K562 (cell line): ENCODE data around the gene SLC25A10. TPM values are rescaled to one million over a fixed set of nuclear protein-coding genes. Genes with fewer than 3 reads are reported as not detected.

Source experiments
- CBFB ChIP-seq: sonication (generic); formaldehyde crosslinking; IDR thresholded peaks from 2 replicates; pipeline ENCODE4 v1.4.0; 2020; ENCODE audit warnings: mild to moderate bottlenecking, missing genetic modification reagents
- CCAR2 ChIP-seq: fragments of 200-400 bp; formaldehyde crosslinking; IDR thresholded peaks from 2 replicates; pipeline ENCODE4 v1.6.1; 2017; ENCODE audit warnings: mild to moderate bottlenecking, low read depth, low read length
- DLX4 ChIP-seq: fragments of 250-450 bp; sonication (Bioruptor Pico); IDR thresholded peaks from 2 replicates; pipeline ENCODE4 v1.6.1; 2021; ENCODE audit warnings: mild to moderate bottlenecking
- E2F6 ChIP-seq, 2 experiments: IDR thresholded peaks; 2 replicates each; pipeline ENCODE4 v1.6.1; 2011; ENCODE audit warnings: borderline replicate concordance in 1 of 2, control low read depth in 1 of 2, low read depth in 1 of 2, low read length in 1 of 2, mild to moderate bottlenecking in 1 of 2, mixed read lengths in 1 of 2, moderate library complexity in 1 of 2; ENCODE audit not compliant: insufficient read depth in 1 of 2, insufficient read length in 1 of 2, poor library complexity in 1 of 2, severe bottlenecking in 1 of 2; ENCODE audit errors: extremely low read depth in 1 of 2
- EWSR1 ChIP-seq: fragments of 450-650 bp; IDR thresholded peaks from 2 replicates; pipeline ENCODE4 v1.6.1; 2018; ENCODE audit warnings: borderline replicate concordance, mild to moderate bottlenecking, low read depth, moderate library complexity; ENCODE audit not compliant: partially characterized antibody
- GATAD2B ChIP-seq: fragments of 450-650 bp; IDR thresholded peaks from 2 replicates; pipeline ENCODE4 v1.6.1; 2017; ENCODE audit warnings: mild to moderate bottlenecking, borderline replicate concordance
- HDAC8 ChIP-seq: fragments of 450-650 bp; IDR thresholded peaks from 2 replicates; pipeline ENCODE4 v1.6.1; 2016; ENCODE audit warnings: mild to moderate bottlenecking, missing genetic modification characterization, moderate library complexity, missing compliant biosample characterization
- HIVEP1 ChIP-seq: fragments of 250-450 bp; sonication (Bioruptor Pico); IDR thresholded peaks from 2 replicates; pipeline ENCODE4 v1.4.0; 2020; ENCODE audit warnings: mild to moderate bottlenecking
- MECOM ChIP-seq: fragments of 250-450 bp; sonication (Bioruptor Pico); IDR thresholded peaks from 2 replicates; pipeline ENCODE4 v1.8.0; 2022; ENCODE audit warnings: inconsistent platforms
- MTA3 ChIP-seq: fragments of 450-650 bp; formaldehyde crosslinking; IDR thresholded peaks from 2 replicates; pipeline ENCODE4 v1.6.1; 2017; ENCODE audit warnings: mild to moderate bottlenecking, borderline replicate concordance
- MTF1 ChIP-seq: fragments of 250-450 bp; sonication (Bioruptor Pico); IDR thresholded peaks from 2 replicates; pipeline ENCODE4 v1.9.0; 2021; ENCODE audit warnings: moderate library complexity, mild to moderate bottlenecking, inconsistent platforms, borderline replicate concordance
- NR3C1 ChIP-seq: sonication (generic); formaldehyde crosslinking; IDR thresholded peaks from 2 replicates; pipeline ENCODE4 v1.8.1; 2022; ENCODE audit warnings: missing genetic modification reagents
- RNF219 ChIP-seq: fragments of 250-450 bp; sonication (Bioruptor Pico); IDR thresholded peaks from 2 replicates; pipeline ENCODE4 v1.5.0; 2022; ENCODE audit warnings: mild to moderate bottlenecking
- SMARCB1 ChIP-seq: IDR thresholded peaks from 2 replicates; pipeline ENCODE4 v1.6.1; 2011; ENCODE audit warnings: improper control_type of control experiment, low read depth; ENCODE audit not compliant: insufficient read length
- SMC3 ChIP-seq: conservative IDR thresholded peaks from 2 replicates; pipeline ENCODE4 v1.6.1; 2011; ENCODE audit warnings: low read depth, low read length, improper control_type of control experiment; ENCODE audit not compliant: insufficient read depth
- SRSF9 ChIP-seq: fragments of 200-400 bp; formaldehyde crosslinking; IDR thresholded peaks from 2 replicates; pipeline ENCODE4 v1.6.1; 2017; ENCODE audit warnings: low read depth, low read length, borderline replicate concordance
- TEAD4 ChIP-seq, 2 experiments: sonication (generic) in 1 of 2; formaldehyde crosslinking in 1 of 2; IDR thresholded peaks; 2 replicates each; pipeline versions ENCODE4 v1.6.1 to v1.8.0; 2012 to 2022; ENCODE audit warnings: borderline replicate concordance in 1 of 2, inconsistent platforms in 1 of 2, low read length in 1 of 2, mild to moderate bottlenecking in 1 of 2, missing genetic modification reagents in 1 of 2
- TFAP4 ChIP-seq: sonication (generic); formaldehyde crosslinking; IDR thresholded peaks from 2 replicates; pipeline ENCODE4 v1.8.0; 2022; ENCODE audit warnings: missing genetic modification reagents, mild to moderate bottlenecking, moderate library complexity, borderline replicate concordance
- ZBTB17 ChIP-seq: fragments of 450-650 bp; formaldehyde crosslinking; IDR thresholded peaks from 2 replicates; pipeline ENCODE4 v1.4.0; 2020; ENCODE audit warnings: mild to moderate bottlenecking
- ZEB2 ChIP-seq: fragments of 450-650 bp; IDR thresholded peaks from 2 replicates; pipeline ENCODE4 v1.6.1; 2016
- ZFPM2 ChIP-seq: fragments of 250-450 bp; sonication (Bioruptor Pico); IDR thresholded peaks from 2 replicates; pipeline ENCODE4 v1.5.1; 2022; ENCODE audit warnings: mild to moderate bottlenecking
- ZNF175 ChIP-seq: fragments of 200-800 bp; sonication (Bioruptor generic); IDR thresholded peaks from 2 replicates; pipeline ENCODE4 v1.6.1; 2016; ENCODE audit warnings: low read depth, mild to moderate bottlenecking, missing genetic modification characterization, missing compliant biosample characterization
- ZNF24 ChIP-seq: fragments of 450-650 bp; IDR thresholded peaks from 2 replicates; pipeline ENCODE4 v1.6.1; 2016
- ZNF583 ChIP-seq: fragments of 250-450 bp; sonication (Bioruptor Pico); IDR thresholded peaks from 2 replicates; pipeline ENCODE4 v1.4.0; 2020
- ZNF668 ChIP-seq: fragments of 250-450 bp; sonication (Bioruptor Pico); IDR thresholded peaks from 2 replicates; pipeline ENCODE4 v1.8.0; 2022; ENCODE audit warnings: mild to moderate bottlenecking, inconsistent platforms
- polyA plus RNA-seq, 8 experiments: library from polyadenylated mRNA; depleted of rRNA in 4 of 8; stranded (reverse) in 5 of 8; unstranded in 3 of 8; fragments of >200 nt; fragmentation: Nextera tagmentation in 2 of 8; fragmentation: Illumina TruSeq in 1 of 8; extraction: Ambion mirVana in 2 of 8; extraction: Trizol in 1 of 8; gene quantifications; 2 replicates each; pipeline versions ENCODE4 v1.2.1 to v1.2.3, GENCODE V29; 2011 to 2014; ENCODE audit warnings: inconsistent platforms in 1 of 8, missing spikeins in 1 of 8
- total RNA-seq, 7 experiments: library from RNA; depleted of rRNA in 6 of 7; stranded (reverse); fragments of >200 nt in 6 of 7; fragmentation: Illumina TruSeq in 2 of 7; extraction: Trizol in 2 of 7; gene quantifications; 2 replicates each; pipeline versions ENCODE4 v1.2.1 to v1.2.3, GENCODE V29; 2011 to 2021; ENCODE audit warnings: low replicate concordance in 1 of 7

SLC25A10 gene
- total and polyA plus RNA-seq, 9 of the 15 experiments (the other 6 are each of a cell fraction or from before 2014, with no cell fraction given): 0.10 to 85.6 (median 34.3) TPM

GRCh38 chr17:81711814-81712467 is at the start of gene SLC25A10 (continued):
- no peak for TF ChIP-seq TEAD4 (IDR thresholded peaks at IDR 0.05; ENCODE audit: low read length)
- TF ChIP-seq TEAD4 (CRISPR knock-in tag; IDR thresholded peaks at IDR 0.05; ENCODE audit: borderline replicate concordance): peak; percentile 86; the same call in 1 of the 2 replicates
- peak; percentile 94; the same call in 1 of the 2 replicates for TF ChIP-seq GATAD2B
- TF ChIP-seq HDAC8 (tag): no peak
- TF ChIP-seq MTA3: no peak; the same call in 1 of the 2 replicates
- TF ChIP-seq ZFPM2 (CRISPR knock-in tag): no peak
- TF ChIP-seq RNF219: no peak
- no peak for TF ChIP-seq DLX4 (CRISPR knock-in tag)
- TF ChIP-seq TFAP4 (CRISPR knock-in tag): peak; percentile 93
- peak; percentile 49; the same call in 1 of the 2 replicates for TF ChIP-seq NR3C1 (CRISPR knock-in tag)
- TF ChIP-seq MTF1 (CRISPR knock-in tag): no peak
- TF ChIP-seq ZBTB17 (CRISPR knock-in tag): no peak
- peak; percentile 87 to 88 for TF ChIP-seq E2F6 (IDR thresholded peaks at IDR 0.05; ENCODE audit: borderline replicate concordance in 1 of 2, extremely low read depth in 1 of 2, insufficient read depth in 1 of 2, insufficient read length in 1 of 2, low read depth in 1 of 2, low read length in 1 of 2, poor library complexity in 1 of 2, severe bottlenecking in 1 of 2)
- TF ChIP-seq ZNF583 (CRISPR knock-in tag): no peak
- TF ChIP-seq CBFB (CRISPR knock-in tag): no peak
- no peak for TF ChIP-seq MECOM
- TF ChIP-seq CCAR2: no peak
- TF ChIP-seq ZNF24: no peak
- no peak for TF ChIP-seq EWSR1
- TF ChIP-seq SMARCB1: no peak
- no peak for TF ChIP-seq SRSF9
- no peak for TF ChIP-seq HIVEP1 (CRISPR knock-in tag)
- no peak for TF ChIP-seq SMC3
- TF ChIP-seq ZEB2: peak; percentile 73; the same call in 1 of the 2 replicates
- TF ChIP-seq ZNF668 (CRISPR knock-in tag): no peak
- TF ChIP-seq ZNF175 (CRISPR knock-in tag): no peak
